Inferior parietal cortex (tissue), 1 donor: ENCODE data around the gene CHD8.
A peak's percentile ranks its signal among the peaks of the same experiment; 100 is the strongest.
"Not testable (repeated sequence)": the region's sequence is repeated elsewhere in the genome, so short reads cannot be mapped to it uniquely, and the experiment has no call there.

Source experiments
- DNase-seq: peaks from one replicate; pipeline ENCODE4 v3.0.0-alpha.2; 2016; ENCODE audit errors: extremely low spot score

The CHD8 gene

GRCh38 chr14:21455912-21456667 lies at the start of gene CHD8:
CHD8 (minus strand) TSS chr14:21456123; CDS start chr14:21431643, 24,480 bp downstream.
- DNase-seq, result peak; percentile 99

GRCh38 chr14:21505012-21505553 lies 49.2 kb upstream of the CHD8 start:
- DNase-seq, result no peak

GRCh38 chr14:21503376-21503775 lies 47.5 kb upstream of the CHD8 start:
- DNase-seq, result no peak

GRCh38 chr14:21501568-21501967 lies 45.6 kb upstream of the CHD8 start:
- no peak for DNase-seq

- DNase-seq, result peak; percentile 62
These were observed 42.9 kb upstream of the CHD8 start for GRCh38 chr14:21498540-21499526.

GRCh38 chr14:21496453-21496852 lies 40.5 kb upstream of the CHD8 start:
- DNase-seq, result no peak

- DNase-seq, result no peak
These were observed 39.2 kb upstream of the CHD8 start for GRCh38 chr14:21494902-21495762.

GRCh38 chr14:21486640-21487087 lies 30.7 kb upstream of the CHD8 start:
- no peak for DNase-seq

GRCh38 chr14:21476925-21477681 lies 21.2 kb upstream of the CHD8 start, which contains the start of the genes RAB2B and TOX4:
RAB2B (minus strand) TSS chr14:21476959; CDS start chr14:21476872, 87 bp downstream.
TOX4 (plus strand) TSS chr14:21477195; CDS start chr14:21477279, 84 bp downstream.
- DNase-seq, result peak; percentile 99

- DNase-seq, result no peak
These were observed 20.6 kb upstream of the CHD8 start for GRCh38 chr14:21476523-21476924.

GRCh38 chr14:21475767-21476522 lies 20.0 kb upstream of the CHD8 start:
- no peak for DNase-seq

- no peak for DNase-seq
These were observed 11.7 kb upstream of the CHD8 start for GRCh38 chr14:21467616-21468015.

- DNase-seq, result no peak
These were observed 371 bp downstream of the CHD8 start for GRCh38 chr14:21455592-21455911.

- no peak for DNase-seq
These were observed 929 bp downstream of the CHD8 start for GRCh38 chr14:21454843-21455544.

- no peak for DNase-seq
These were observed 6.1 kb downstream of the CHD8 start for GRCh38 chr14:21449899-21450216.

- not testable (repeated sequence) for DNase-seq
These were observed 13.3 kb downstream of the CHD8 start for GRCh38 chr14:21442657-21443056.

- no peak for DNase-seq
These were observed 15.1 kb downstream of the CHD8 start for GRCh38 chr14:21440859-21441258.

- peak; percentile 98 for DNase-seq
These were observed 18.6 kb downstream of the CHD8 start for GRCh38 chr14:21437063-21437901.
